ENCODE data around the gene UBIAD1. TPM values are rescaled to one million over a fixed set of nuclear protein-coding genes. Genes with fewer than 3 reads are reported as not detected.

UBIAD1 gene
- polyA plus RNA-seq, 1 experiment, result 10.0 TPM

Small RNA genes lying within 50 kb of the gene (small RNA-seq; reads per million reads assigned to genes)
- gene RNU6-291P (ENCODE audit: insufficient read length, low read depth) (not detected), gene RPL39P6 (ENCODE audit: insufficient read length, low read depth) (not detected)

Other genes with a start within 250 kb of the UBIAD1 start
- not detected in 2 replicates for gene MASP2, start 226.0 kb upstream of the UBIAD1 start, polyA plus RNA-seq (2011; rRNA removed)
- 41.4 and 63.8 TPM in 2 replicates for gene SRM, start 213.2 kb upstream of the UBIAD1 start, polyA plus RNA-seq (2011; rRNA removed)
- gene EXOSC10, start 173.3 kb upstream of the UBIAD1 start, polyA plus RNA-seq (2011; rRNA removed), result 62.7 and 65.9 TPM in 2 replicates
- not detected in 2 replicates for gene ANGPTL7, start 83.8 kb upstream of the UBIAD1 start, polyA plus RNA-seq (2011; rRNA removed)
- gene MTOR, start 10.6 kb upstream of the UBIAD1 start, polyA plus RNA-seq (2011; rRNA removed), result 27.7 and 30.7 TPM in 2 replicates
- gene DISP3, start 206.0 kb downstream of the UBIAD1 start, polyA plus RNA-seq (2011; rRNA removed), result 0.02 and 0.05 TPM in 2 replicates

Measured in AG04450 (cell line).